ENCODE results near the gene PEPD. TPM values are rescaled to one million over a fixed set of nuclear protein-coding genes. Genes with fewer than 3 reads are reported as not detected.

Gene PEPD
- total RNA-seq, 1 donor from 2014 or later, result 39.2 TPM

- no peak for DNase-seq (ENCODE audit: low spot score, unreplicated experiment)
- Mint-ChIP-seq H3K9me3 (ENCODE audit: low read depth) (no peaks in the 10 kb centered on the region), H3K27ac (no peak overlapping the region), H3K27me3 (peaks cover 16% of the 10 kb centered on the region), H3K36me3 (ENCODE audit: insufficient read depth) (no peaks in the 10 kb centered on the region), H3K4me3 (ENCODE audit: low read depth) (no peak overlapping the region), H3K4me1 (ENCODE audit: low read depth) (peaks cover 10% of the 10 kb centered on the region)
- no peak for TF ChIP-seq CTCF (IDR thresholded peaks at IDR 0.05; ENCODE audit: unreplicated experiment)
Observed at GRCh38 chr19:33523167-33523566, 1.6 kb upstream of the PEPD start.

- Mint-ChIP-seq H3K36me3 (ENCODE audit: insufficient read depth) (no peaks in the 10 kb centered on the region), H3K4me3 (ENCODE audit: low read depth) (peak overlapping the region; percentile 88), H3K9me3 (ENCODE audit: low read depth) (no peaks in the 10 kb centered on the region), H3K4me1 (ENCODE audit: low read depth) (peaks cover 10% of the 10 kb centered on the region), H3K27ac (peak overlapping the region; percentile 76), H3K27me3 (peaks cover 16% of the 10 kb centered on the region)
- DNase-seq (ENCODE audit: low spot score, unreplicated experiment), result no peak
- TF ChIP-seq CTCF (IDR thresholded peaks at IDR 0.05; ENCODE audit: unreplicated experiment), result no peak
Observed at GRCh38 chr19:33522371-33522662, 726 bp upstream of the PEPD start.

GRCh38 chr19:33520844-33521479 is 629 bp downstream of the PEPD start:
- DNase-seq (ENCODE audit: low spot score, unreplicated experiment), result no peak
- peaks cover 13% of the 10 kb centered on the region for H3K27me3 Mint-ChIP-seq
- TF ChIP-seq CTCF (IDR thresholded peaks at IDR 0.05; ENCODE audit: unreplicated experiment), result no peak
- H3K4me3 Mint-ChIP-seq (ENCODE audit: low read depth), result peak overlapping the region; percentile 88
- H3K36me3 Mint-ChIP-seq (ENCODE audit: insufficient read depth), result no peaks in the 10 kb centered on the region
- H3K27ac Mint-ChIP-seq, result peak overlapping the region; percentile 63
- peaks cover 10% of the 10 kb centered on the region for H3K4me1 Mint-ChIP-seq (ENCODE audit: low read depth)
- H3K9me3 Mint-ChIP-seq (ENCODE audit: low read depth), result no peaks in the 10 kb centered on the region

- no peak for TF ChIP-seq CTCF (IDR thresholded peaks at IDR 0.05; ENCODE audit: unreplicated experiment)
- no peak for DNase-seq (ENCODE audit: low spot score, unreplicated experiment)
- no peaks in the 10 kb centered on the region for H3K36me3 Mint-ChIP-seq (ENCODE audit: insufficient read depth)
- no peak overlapping the region for H3K27ac Mint-ChIP-seq
- H3K4me3 Mint-ChIP-seq (ENCODE audit: low read depth), result peak overlapping the region; percentile 88
- peaks cover 10% of the 10 kb centered on the region for H3K4me1 Mint-ChIP-seq (ENCODE audit: low read depth)
- no peaks in the 10 kb centered on the region for H3K9me3 Mint-ChIP-seq (ENCODE audit: low read depth)
- peaks cover 9% of the 10 kb centered on the region for H3K27me3 Mint-ChIP-seq
Observed at GRCh38 chr19:33520048-33520643, 1.4 kb downstream of the PEPD start.

GRCh38 chr19:33519416-33519815 is 2.2 kb downstream of the PEPD start:
- no peak overlapping the region for H3K27ac Mint-ChIP-seq
- peak overlapping the region; percentile 26 for H3K4me3 Mint-ChIP-seq (ENCODE audit: low read depth)
- peaks cover 10% of the 10 kb centered on the region for H3K4me1 Mint-ChIP-seq (ENCODE audit: low read depth)
- no peak for DNase-seq (ENCODE audit: low spot score, unreplicated experiment)
- H3K27me3 Mint-ChIP-seq, result peaks cover 4% of the 10 kb centered on the region
- TF ChIP-seq CTCF (IDR thresholded peaks at IDR 0.05; ENCODE audit: unreplicated experiment), result no peak
- H3K36me3 Mint-ChIP-seq (ENCODE audit: insufficient read depth), result no peaks in the 10 kb centered on the region
- no peaks in the 10 kb centered on the region for H3K9me3 Mint-ChIP-seq (ENCODE audit: low read depth)

Measured in progenitor cell of endocrine pancreas (in vitro differentiated cells).